Stomach (tissue), 4 donors: Measurements from ENCODE around the gene VEZT.

Source experiments
- CTCF ChIP-seq, 7 experiments: fragments of 450-650 bp in 4 of 7; fragments of 200-600 bp in 3 of 7; sonication (generic) in 3 of 7; IDR thresholded peaks; one replicate each; pipeline ENCODE4 v1.5.1; 2016 to 2019; ENCODE audit warnings: antibody characterized with exemption in 7 of 7, control low read depth in 2 of 7, mild to moderate bottlenecking in 1 of 7
- POLR2A ChIP-seq, 4 donors: fragments of 450-650 bp; IDR thresholded peaks; one replicate each; pipeline ENCODE4 v1.6.1; 2016; ENCODE audit warnings: antibody characterized with exemption in 4 of 4, control low read depth in 2 of 4, mild to moderate bottlenecking in 1 of 4, moderate library complexity in 1 of 4
- POLR2AphosphoS5 ChIP-seq, 3 donors: sonication (generic); formaldehyde crosslinking; IDR thresholded peaks; one replicate each; pipeline ENCODE4 v1.6.1; 2016; ENCODE audit warnings: antibody characterized with exemption in 3 of 3

DNA sequence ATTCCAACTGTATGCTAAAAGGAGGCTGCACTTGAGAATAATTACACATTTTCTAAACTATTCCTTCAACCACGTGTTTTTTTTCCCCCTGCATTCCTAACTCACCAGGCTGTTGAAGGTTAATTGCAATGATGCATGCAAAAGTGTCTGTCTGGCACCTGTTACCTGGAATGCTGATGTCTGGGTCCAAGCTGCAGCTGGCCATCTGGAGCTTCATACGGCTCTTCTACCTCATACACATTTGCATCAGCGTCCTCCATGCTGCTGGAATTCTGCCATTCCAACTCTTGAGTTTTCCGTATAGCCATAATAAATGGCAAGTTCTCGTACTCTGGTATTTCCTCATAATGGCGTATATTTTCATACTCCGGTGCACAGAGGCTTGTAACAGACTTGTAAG is 8.9 kb upstream of the VEZT start:
- no peak for TF ChIP-seq CTCF (IDR thresholded peaks at IDR 0.05)
- no peak for TF ChIP-seq POLR2A (IDR thresholded peaks at IDR 0.05)
- no peak for TF ChIP-seq POLR2AphosphoS5 (IDR thresholded peaks at IDR 0.05)
